Measurements from ENCODE around the gene ANKRD29.

DNA sequence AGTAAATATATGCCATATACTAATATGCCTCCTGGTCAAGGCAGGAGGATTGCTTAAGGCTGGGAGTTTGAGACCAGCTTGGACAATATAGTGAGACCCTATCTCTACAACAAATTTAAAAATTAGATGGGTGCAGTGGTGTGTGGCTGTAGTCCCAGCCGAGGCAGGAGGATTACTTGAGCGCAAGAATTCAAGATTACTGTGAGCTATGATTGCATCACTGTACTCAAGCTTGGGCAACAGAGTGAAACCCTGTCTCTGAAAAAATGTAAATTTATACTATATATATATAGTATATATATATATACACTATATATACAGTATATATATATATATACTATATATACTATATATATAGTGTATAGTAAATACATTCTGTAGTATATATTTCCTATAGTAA, 46.5 kb downstream of the ANKRD29 start:
- no peak for TF ChIP-seq ZNF416 (tag by site-specific recombination; IDR thresholded peaks at IDR 0.05)
- TF ChIP-seq OVOL3 (tag by site-specific recombination; IDR thresholded peaks at IDR 0.05): no peak
- TF ChIP-seq ZNF354C (tag by site-specific recombination; IDR thresholded peaks at IDR 0.05; ENCODE audit: borderline replicate concordance, low read depth): no peak
- no peak for TF ChIP-seq HOXA7 (CRISPR knock-in tag; IDR thresholded peaks at IDR 0.05; ENCODE audit: borderline replicate concordance)
- TF ChIP-seq ZEB2 (tag by site-specific recombination; IDR thresholded peaks at IDR 0.05): no peak
- TF ChIP-seq ZBTB8A (tag by site-specific recombination; IDR thresholded peaks at IDR 0.05): no peak
- TF ChIP-seq, protein P1, sequence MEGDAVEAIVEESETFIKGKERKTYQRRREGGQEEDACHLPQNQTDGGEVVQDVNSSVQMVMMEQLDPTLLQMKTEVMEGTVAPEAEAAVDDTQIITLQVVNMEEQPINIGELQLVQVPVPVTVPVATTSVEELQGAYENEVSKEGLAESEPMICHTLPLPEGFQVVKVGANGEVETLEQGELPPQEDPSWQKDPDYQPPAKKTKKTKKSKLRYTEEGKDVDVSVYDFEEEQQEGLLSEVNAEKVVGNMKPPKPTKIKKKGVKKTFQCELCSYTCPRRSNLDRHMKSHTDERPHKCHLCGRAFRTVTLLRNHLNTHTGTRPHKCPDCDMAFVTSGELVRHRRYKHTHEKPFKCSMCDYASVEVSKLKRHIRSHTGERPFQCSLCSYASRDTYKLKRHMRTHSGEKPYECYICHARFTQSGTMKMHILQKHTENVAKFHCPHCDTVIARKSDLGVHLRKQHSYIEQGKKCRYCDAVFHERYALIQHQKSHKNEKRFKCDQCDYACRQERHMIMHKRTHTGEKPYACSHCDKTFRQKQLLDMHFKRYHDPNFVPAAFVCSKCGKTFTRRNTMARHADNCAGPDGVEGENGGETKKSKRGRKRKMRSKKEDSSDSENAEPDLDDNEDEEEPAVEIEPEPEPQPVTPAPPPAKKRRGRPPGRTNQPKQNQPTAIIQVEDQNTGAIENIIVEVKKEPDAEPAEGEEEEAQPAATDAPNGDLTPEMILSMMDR (tag by site-specific recombination; IDR thresholded peaks at IDR 0.05): no peak
- no peak for TF ChIP-seq MYNN (tag by site-specific recombination; IDR thresholded peaks at IDR 0.05; ENCODE audit: borderline replicate concordance)

Data from HEK293 (cell line).